Measurements from ENCODE around the gene YTHDF1.

YTHDF1 gene

DNA sequence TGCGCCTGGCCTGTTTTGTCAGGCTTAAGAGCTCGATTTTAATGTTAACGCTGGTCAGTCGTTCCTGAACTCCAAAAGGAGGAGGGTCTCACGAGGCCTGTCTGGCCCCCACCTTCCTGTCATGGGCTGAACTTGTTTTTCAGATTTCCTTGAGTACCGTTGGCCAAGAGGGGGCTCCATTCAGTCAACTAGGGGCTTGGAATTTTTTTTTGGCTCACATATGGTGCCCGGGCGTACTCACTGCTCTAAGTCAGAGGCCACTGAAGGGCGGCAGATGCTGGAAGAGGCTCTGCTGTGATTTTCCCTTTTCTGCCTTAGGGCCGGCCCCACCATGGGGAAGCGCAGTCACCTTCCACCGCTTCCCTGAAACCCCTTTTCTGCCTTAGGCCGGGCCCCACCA, 12.9 kb upstream of the YTHDF1 start:
- H3K4me2 ChIP-seq (ENCODE audit: low read length): no peak overlapping the region
- peaks cover 13% of the 10 kb centered on the region for H3K27me3 ChIP-seq (ENCODE audit: insufficient read depth, low read length)

GRCh38 chr20:63227260-63227659, 11.3 kb upstream of the YTHDF1 start:
- Histone ChIP-seq H2AFZ (ENCODE audit: low read length) (no peak overlapping the region), H4K20me1 (ENCODE audit: insufficient read depth, low read length) (no peaks in the 10 kb centered on the region), H3F3A (ENCODE audit: insufficient read depth, low read length) (no peaks in the 10 kb centered on the region), H3K4me2 (ENCODE audit: low read length) (no peak overlapping the region), H3K79me2 (ENCODE audit: insufficient read depth, low read length) (no peaks in the 10 kb centered on the region), H3K27me3 (ENCODE audit: insufficient read depth, low read length) (peaks cover 13% of the 10 kb centered on the region), H3K9me3 (ENCODE audit: low read length) (no peaks in the 10 kb centered on the region), H3K4me3 (ENCODE audit: low read depth, low read length, poor library complexity, severe bottlenecking) (no peak overlapping the region), H3K9me2 (ENCODE audit: low read depth, low read length) (no peaks in the 10 kb centered on the region), H3K9ac (ENCODE audit: low read length) (no peak overlapping the region), H3K4me1 (ENCODE audit: insufficient read depth, low read length, severe bottlenecking) (no peaks in the 10 kb centered on the region), H3K36me3 (ENCODE audit: insufficient read depth, low read length) (no peaks in the 10 kb centered on the region), H3K27ac (ENCODE audit: low read depth, low read length, poor library complexity, severe bottlenecking) (no peak overlapping the region)
- no peak for TF ChIP-seq EZH2 (IDR thresholded peaks at IDR 0.05; ENCODE audit: borderline replicate concordance, low read length)
- no peak for TF ChIP-seq CTCF (IDR thresholded peaks at IDR 0.05; ENCODE audit: low read length)

More for the DNA sequence above, 12.9 kb upstream of the YTHDF1 start:
- Histone ChIP-seq H3K79me2 (ENCODE audit: insufficient read depth, low read length) (no peaks in the 10 kb centered on the region), H3K36me3 (ENCODE audit: insufficient read depth, low read length) (no peaks in the 10 kb centered on the region), H3K9me3 (ENCODE audit: low read length) (no peaks in the 10 kb centered on the region), H3K27ac (ENCODE audit: low read depth, low read length, poor library complexity, severe bottlenecking) (no peak overlapping the region), H4K20me1 (ENCODE audit: insufficient read depth, low read length) (no peaks in the 10 kb centered on the region), H3K4me3 (ENCODE audit: low read depth, low read length, poor library complexity, severe bottlenecking) (no peak overlapping the region), H3K4me1 (ENCODE audit: insufficient read depth, low read length, severe bottlenecking) (no peaks in the 10 kb centered on the region), H3F3A (ENCODE audit: insufficient read depth, low read length) (no peaks in the 10 kb centered on the region), H2AFZ (ENCODE audit: low read length) (no peak overlapping the region), H3K9me2 (ENCODE audit: low read depth, low read length) (no peaks in the 10 kb centered on the region), H3K9ac (ENCODE audit: low read length) (no peak overlapping the region)
- TF ChIP-seq EZH2 (IDR thresholded peaks at IDR 0.05; ENCODE audit: borderline replicate concordance, low read length) (no peak), CTCF (IDR thresholded peaks at IDR 0.05; ENCODE audit: low read length) (no peak)

- Histone ChIP-seq H3K27ac (ENCODE audit: low read depth, low read length, poor library complexity, severe bottlenecking) (no peak overlapping the region), H3K36me3 (ENCODE audit: insufficient read depth, low read length) (no peaks in the 10 kb centered on the region), H3K9ac (ENCODE audit: low read length) (no peak overlapping the region), H3K79me2 (ENCODE audit: insufficient read depth, low read length) (no peaks in the 10 kb centered on the region), H3K4me3 (ENCODE audit: low read depth, low read length, poor library complexity, severe bottlenecking) (no peak overlapping the region), H3K4me2 (ENCODE audit: low read length) (no peak overlapping the region), H3K9me2 (ENCODE audit: low read depth, low read length) (no peaks in the 10 kb centered on the region), H2AFZ (ENCODE audit: low read length) (no peak overlapping the region), H3F3A (ENCODE audit: insufficient read depth, low read length) (no peaks in the 10 kb centered on the region), H3K4me1 (ENCODE audit: insufficient read depth, low read length, severe bottlenecking) (no peaks in the 10 kb centered on the region), H4K20me1 (ENCODE audit: insufficient read depth, low read length) (no peaks in the 10 kb centered on the region), H3K9me3 (ENCODE audit: low read length) (no peaks in the 10 kb centered on the region), H3K27me3 (ENCODE audit: insufficient read depth, low read length) (peaks cover 13% of the 10 kb centered on the region)
- TF ChIP-seq EZH2 (IDR thresholded peaks at IDR 0.05; ENCODE audit: borderline replicate concordance, low read length): no peak
- no peak for TF ChIP-seq CTCF (IDR thresholded peaks at IDR 0.05; ENCODE audit: low read length)
Observed at GRCh38 chr20:63226042-63226943, 10.4 kb upstream of the YTHDF1 start.
